Measurements from ENCODE around the gene APBB2.

Gene APBB2

DNA sequence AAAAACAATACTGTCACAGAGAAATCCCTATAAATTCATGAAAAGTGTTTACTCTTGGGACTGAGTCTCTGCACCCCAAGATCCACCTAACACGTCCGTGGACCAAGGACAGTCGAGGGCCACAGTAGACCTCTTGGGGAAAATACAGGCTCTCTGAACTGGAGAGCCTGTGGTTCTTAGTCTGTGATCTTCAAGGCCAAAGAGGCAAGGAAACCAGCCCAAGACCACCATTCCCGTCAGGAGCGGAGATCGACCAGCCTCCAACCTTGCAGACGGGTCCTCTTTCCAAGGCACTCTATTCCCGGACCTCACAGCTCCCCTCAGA is 1.6 kb upstream of the APBB2 start:
- Histone ChIP-seq H2AFZ (ENCODE audit: low read depth) (peak overlapping the region; percentile 83), H3K4me3 (IDR thresholded peaks at IDR 0.05; ENCODE audit: insufficient read depth, low read depth, low read length) (no peak overlapping the region), H3K9ac (no peak overlapping the region), H3K79me2 (ENCODE audit: insufficient read depth, low read depth) (no peaks in the 10 kb centered on the region), H4K20me1 (ENCODE audit: insufficient read depth) (no peaks in the 10 kb centered on the region), H3K27ac (no peak overlapping the region), H3K4me1 (ENCODE audit: low read depth, poor library complexity, severe bottlenecking) (peaks cover 25% of the 10 kb centered on the region), H3K36me3 (ENCODE audit: insufficient read depth) (no peaks in the 10 kb centered on the region), H3K27me3 (ENCODE audit: insufficient read depth, low read depth) (no peaks in the 10 kb centered on the region), H3K4me2 (peak overlapping the region; percentile 51; the same call in 1 of the 2 replicates)
- TF ChIP-seq CTCF (conservative IDR thresholded peaks at IDR 0.05; ENCODE audit: low read depth, low read length): no peak

- peak overlapping the region; percentile 15; the same call in 1 of the 2 replicates for H3K4me2 ChIP-seq
- no peaks in the 10 kb centered on the region for H3K79me2 ChIP-seq (ENCODE audit: insufficient read depth, low read depth)
- H3K4me3 ChIP-seq (IDR thresholded peaks at IDR 0.05; ENCODE audit: insufficient read depth, low read depth, low read length): no peak overlapping the region
- no peak overlapping the region for H3K9ac ChIP-seq
- H3K36me3 ChIP-seq (ENCODE audit: insufficient read depth): no peaks in the 10 kb centered on the region
- no peaks in the 10 kb centered on the region for H4K20me1 ChIP-seq (ENCODE audit: insufficient read depth)
- H3K4me1 ChIP-seq (ENCODE audit: low read depth, poor library complexity, severe bottlenecking): peaks cover 25% of the 10 kb centered on the region
- H3K27me3 ChIP-seq (ENCODE audit: insufficient read depth, low read depth): no peaks in the 10 kb centered on the region
- peak overlapping the region; percentile 39; the same call in 1 of the 2 replicates for H2AFZ ChIP-seq (ENCODE audit: low read depth)
- no peak; the same call in 1 of the 2 replicates for TF ChIP-seq CTCF (conservative IDR thresholded peaks at IDR 0.05; ENCODE audit: low read depth, low read length)
- H3K27ac ChIP-seq: no peak overlapping the region
Observed at GRCh38 chr4:41215155-41215554, 813 bp upstream of the APBB2 start.

GRCh38 chr4:41214825-41215146 is 444 bp upstream of the APBB2 start:
- Histone ChIP-seq H3K9ac (no peak overlapping the region), H3K27me3 (ENCODE audit: insufficient read depth, low read depth) (no peaks in the 10 kb centered on the region), H3K27ac (no peak overlapping the region), H3K36me3 (ENCODE audit: insufficient read depth) (no peaks in the 10 kb centered on the region), H3K4me2 (peak overlapping the region; percentile 15; the same call in 1 of the 2 replicates), H2AFZ (ENCODE audit: low read depth) (peak overlapping the region; percentile 39; the same call in 1 of the 2 replicates), H4K20me1 (ENCODE audit: insufficient read depth) (no peaks in the 10 kb centered on the region), H3K79me2 (ENCODE audit: insufficient read depth, low read depth) (no peaks in the 10 kb centered on the region), H3K4me3 (IDR thresholded peaks at IDR 0.05; ENCODE audit: insufficient read depth, low read depth, low read length) (no peak overlapping the region), H3K4me1 (ENCODE audit: low read depth, poor library complexity, severe bottlenecking) (peaks cover 25% of the 10 kb centered on the region)
- peak; percentile 25; the same call in 1 of the 2 replicates for TF ChIP-seq CTCF (conservative IDR thresholded peaks at IDR 0.05; ENCODE audit: low read depth, low read length)

DNA sequence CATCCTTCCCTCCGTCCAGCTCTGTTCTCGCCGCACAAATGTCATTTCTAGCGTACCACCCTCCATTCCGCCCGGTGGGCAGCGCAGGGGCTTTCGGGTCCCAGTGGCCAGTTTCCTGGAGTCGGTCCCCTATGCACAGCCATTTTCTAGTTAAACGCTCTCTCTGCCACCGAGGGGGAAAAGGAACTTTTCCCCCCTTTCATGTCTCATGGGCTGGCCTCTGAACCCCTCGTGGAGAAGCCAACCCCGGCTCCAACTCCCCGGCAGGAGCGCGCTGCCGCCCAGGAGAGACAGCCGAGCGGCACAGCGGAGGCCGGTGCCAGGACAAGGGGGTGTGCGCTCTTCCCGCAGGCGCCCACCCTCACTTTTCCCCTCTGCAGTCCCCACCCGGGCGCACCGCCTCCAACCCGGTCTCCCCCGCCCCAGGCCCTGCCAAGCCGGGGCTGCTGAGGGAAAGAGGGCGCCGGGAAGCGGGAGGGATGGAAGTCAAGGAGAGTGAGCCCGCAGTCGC is 662 bp downstream of the APBB2 start:
- Histone ChIP-seq H2AFZ (ENCODE audit: low read depth) (peak overlapping the region; percentile 54), H4K20me1 (ENCODE audit: insufficient read depth) (no peaks in the 10 kb centered on the region), H3K9ac (peak overlapping the region; percentile 42; the same call in 1 of the 2 replicates), H3K4me3 (IDR thresholded peaks at IDR 0.05; ENCODE audit: insufficient read depth, low read depth, low read length) (no peak overlapping the region), H3K4me2 (peak overlapping the region; percentile 78; the same call in 1 of the 2 replicates), H3K79me2 (ENCODE audit: insufficient read depth, low read depth) (no peaks in the 10 kb centered on the region), H3K4me1 (ENCODE audit: low read depth, poor library complexity, severe bottlenecking) (peaks cover 25% of the 10 kb centered on the region), H3K36me3 (ENCODE audit: insufficient read depth) (no peaks in the 10 kb centered on the region), H3K27me3 (ENCODE audit: insufficient read depth, low read depth) (no peaks in the 10 kb centered on the region), H3K27ac (no peak overlapping the region)
- no peak for TF ChIP-seq CTCF (conservative IDR thresholded peaks at IDR 0.05; ENCODE audit: low read depth, low read length)

Data from KMS-11 (cell line).